HG03571 (cell line): ENCODE measurements around the gene BAHCC1.
"Not testable (repeated sequence)": the region's sequence is repeated elsewhere in the genome, so short reads cannot be mapped to it uniquely, and the experiment has no call there.

ENCODE experiments used
- ATAC-seq: cut with Tn5 transposase; IDR thresholded peaks from one replicate; pipeline ENCODE4 v1.9.1; 2021; ENCODE audit not compliant: unreplicated experiment

The BAHCC1 gene

DNA sequence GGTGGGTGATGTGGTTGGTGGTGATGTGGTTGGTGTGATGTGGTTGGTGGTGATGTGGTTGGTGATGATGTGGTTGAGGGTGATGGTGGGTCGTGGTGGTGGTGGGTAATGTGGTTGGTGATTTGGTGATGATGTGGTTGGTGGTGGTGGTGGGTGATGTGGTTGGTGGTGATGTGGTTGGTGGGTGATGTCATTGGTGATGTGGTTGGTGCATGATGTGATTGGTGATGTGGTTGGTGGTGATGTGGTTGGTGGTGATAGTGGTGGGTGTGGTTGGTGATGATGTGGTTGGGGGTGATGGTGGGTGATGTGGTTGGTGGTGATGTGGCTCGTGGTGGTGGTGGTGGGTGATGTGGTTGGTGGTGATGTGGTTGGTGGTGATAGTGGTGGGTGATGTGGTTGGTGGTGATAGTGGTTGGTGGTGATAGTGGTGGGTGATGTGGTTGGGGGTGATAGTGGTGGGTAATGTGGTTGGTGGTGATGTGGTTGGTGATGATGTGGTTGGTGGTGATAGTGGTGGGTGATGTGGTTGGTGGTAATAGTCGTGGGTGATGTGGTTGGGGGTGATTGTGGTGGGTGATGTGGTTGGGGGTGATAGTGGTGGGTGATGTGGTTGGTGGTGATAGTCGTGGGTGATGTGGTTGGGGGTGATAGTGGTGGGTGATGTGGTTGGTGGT is 30.6 kb downstream of the BAHCC1 start:
- not testable (repeated sequence) for ATAC-seq

DNA sequence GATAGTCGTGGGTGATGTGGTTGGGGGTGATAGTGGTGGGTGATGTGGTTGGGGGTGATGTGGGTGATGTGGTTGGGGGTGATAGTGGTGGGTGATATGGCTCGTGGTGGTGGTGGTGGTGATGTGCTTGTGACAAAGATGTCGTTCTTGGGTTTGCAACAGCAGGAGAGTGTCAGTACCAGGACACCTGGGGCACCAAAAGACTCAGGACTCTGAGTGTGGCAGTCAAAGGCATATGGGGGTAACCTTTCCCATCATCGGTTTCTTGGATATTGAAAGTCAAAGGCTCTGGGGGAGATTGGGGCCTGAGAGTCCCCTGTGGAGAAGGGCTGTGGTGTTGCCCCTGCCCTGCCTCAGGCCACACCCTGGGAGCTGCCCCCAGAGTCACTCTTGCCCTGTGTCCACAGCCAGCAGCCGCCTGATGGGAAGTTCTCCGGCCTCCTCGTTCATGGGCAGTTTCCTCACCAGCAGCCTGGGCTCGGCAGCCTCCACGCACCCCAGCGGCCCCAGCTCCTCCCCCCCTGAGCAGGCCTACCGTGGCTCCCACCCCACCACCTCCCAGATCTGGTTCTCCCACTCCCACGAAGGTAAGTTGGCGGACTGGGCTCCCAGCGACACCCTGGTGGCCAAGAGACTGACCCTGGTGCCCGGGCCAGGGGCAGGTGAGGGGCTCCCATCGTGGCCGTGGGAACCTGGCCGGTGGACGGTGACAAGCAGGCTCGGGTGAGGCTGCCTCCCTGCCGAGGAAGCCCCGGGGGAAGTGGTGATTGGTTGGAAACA is 31.3 kb downstream of the BAHCC1 start:
- ATAC-seq: no peak

DNA sequence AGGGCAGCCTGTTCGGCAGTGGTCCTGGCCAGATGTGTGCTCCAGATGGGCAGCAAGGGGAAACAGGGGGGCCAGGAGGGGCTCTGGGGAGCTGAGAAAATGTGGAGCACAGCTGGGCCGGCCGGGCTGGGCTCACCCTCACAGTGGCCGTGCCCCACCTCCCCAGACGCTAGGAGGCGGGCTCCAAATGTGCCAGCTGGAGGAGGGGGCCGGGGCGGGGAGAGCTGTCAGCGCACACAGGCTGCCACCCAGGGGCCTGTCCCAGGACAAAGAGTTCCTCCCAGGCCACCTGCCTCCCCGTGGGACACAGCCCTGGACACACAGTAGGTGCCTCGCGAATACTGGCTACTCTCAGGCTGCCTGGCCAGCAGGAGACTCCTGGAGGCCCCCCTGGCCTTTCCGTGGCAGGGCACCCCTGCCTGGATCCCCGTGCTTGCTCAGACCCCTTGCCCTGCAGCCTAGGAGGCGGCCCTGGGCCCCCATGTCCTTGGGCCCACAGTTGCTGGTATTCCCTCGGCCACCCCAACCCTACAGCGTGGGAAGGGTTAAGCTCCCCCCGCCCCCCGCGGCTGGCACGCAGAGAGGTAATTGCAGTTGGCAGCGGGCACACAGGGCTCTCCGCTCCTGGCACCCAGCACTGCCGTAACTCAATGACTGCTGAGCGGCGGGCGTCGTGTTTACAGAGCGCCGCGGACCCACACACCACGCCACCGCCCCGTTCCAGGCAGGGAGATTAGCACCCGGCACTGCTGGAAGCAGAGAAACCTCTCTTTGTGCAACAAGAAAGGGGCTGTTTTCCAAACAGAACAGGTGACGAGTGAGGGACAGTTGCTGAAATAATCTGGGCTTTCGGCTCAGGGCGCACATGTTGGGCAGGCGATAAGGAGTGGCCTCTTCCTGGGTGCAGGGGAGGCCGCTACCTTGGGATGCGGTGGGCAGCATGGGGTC is 32.2 kb downstream of the BAHCC1 start:
- no peak for ATAC-seq

DNA sequence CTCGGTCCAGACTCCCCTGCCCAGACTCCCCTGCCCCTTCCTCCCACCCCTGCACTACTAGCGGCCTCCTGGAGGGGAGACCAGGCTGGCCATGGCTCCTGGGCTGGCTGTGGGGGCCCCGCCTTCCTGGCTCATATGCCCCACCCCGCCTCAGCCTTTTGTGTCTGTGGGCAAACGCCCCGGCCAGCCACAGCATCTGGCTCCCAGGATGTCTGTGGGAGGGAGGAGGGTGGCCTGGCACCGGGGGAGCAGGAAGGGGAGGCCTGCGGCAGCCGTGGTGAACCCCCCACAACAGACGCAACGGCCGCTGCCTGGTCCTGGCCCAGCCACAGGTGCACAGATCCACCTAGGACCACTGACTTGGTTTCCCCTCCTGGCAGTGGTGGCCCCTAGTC is 32.9 kb downstream of the BAHCC1 start:
- no peak for ATAC-seq

DNA sequence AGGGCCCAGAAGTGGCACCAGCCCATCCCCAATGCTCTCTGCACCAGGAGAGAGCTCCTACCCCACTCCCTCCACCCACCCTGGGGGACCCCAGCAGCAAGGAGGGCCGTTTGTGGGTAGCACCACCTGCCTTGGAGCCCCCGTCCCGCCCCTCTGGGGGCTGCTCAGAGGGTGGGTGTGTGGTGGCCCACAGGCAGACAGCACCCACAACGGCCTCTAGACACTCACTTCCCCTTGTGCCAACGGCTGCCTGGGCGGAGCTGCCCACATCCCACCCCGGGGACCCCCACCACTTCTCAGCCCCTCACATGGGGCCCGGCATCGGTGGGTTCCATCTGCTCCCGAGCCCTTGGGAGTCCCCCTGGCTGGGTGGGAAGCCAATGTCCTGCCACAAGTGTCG is 33.3 kb downstream of the BAHCC1 start:
- no peak for ATAC-seq

DNA sequence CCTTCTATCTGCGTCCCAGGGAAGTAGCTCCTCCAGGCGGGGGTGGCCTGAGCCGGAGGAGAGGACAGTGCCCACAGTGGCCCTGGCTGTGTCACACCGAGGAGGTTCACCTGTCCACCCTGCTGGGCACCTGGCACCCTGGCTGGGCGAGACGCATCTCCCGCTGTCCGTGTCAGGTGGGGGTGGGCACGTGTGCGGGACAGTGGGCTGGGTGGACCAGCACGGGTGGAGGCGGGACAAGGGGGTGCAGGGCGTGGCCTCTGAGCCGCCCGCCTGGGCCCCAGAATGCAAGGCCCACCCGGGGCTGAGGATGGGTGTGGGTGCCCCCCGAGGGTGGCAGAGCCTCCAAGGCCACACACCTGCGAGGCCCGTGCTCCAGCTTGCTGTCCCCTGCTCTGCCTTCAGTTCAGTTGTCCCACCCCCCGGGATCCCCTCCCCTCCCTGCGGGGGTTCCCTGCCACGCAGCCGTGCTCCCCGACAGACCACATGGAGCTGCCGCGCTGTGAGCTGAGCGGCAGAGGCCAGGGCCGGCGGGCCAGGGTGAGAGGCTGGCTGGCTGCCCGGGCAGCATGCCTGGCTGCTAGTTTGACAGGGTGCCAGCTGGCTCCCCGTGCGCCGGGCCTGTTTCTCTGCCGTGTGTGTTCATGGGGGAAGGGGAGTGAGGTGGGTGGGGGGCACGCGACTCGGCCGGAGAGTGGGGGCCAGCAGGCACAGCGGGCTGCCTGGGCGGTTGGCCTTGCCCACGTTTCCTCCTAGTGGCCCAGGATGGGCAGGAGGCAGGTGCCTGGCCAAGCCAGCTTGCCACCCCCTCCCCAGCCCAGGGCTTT is 33.9 kb downstream of the BAHCC1 start:
- no peak for ATAC-seq

DNA sequence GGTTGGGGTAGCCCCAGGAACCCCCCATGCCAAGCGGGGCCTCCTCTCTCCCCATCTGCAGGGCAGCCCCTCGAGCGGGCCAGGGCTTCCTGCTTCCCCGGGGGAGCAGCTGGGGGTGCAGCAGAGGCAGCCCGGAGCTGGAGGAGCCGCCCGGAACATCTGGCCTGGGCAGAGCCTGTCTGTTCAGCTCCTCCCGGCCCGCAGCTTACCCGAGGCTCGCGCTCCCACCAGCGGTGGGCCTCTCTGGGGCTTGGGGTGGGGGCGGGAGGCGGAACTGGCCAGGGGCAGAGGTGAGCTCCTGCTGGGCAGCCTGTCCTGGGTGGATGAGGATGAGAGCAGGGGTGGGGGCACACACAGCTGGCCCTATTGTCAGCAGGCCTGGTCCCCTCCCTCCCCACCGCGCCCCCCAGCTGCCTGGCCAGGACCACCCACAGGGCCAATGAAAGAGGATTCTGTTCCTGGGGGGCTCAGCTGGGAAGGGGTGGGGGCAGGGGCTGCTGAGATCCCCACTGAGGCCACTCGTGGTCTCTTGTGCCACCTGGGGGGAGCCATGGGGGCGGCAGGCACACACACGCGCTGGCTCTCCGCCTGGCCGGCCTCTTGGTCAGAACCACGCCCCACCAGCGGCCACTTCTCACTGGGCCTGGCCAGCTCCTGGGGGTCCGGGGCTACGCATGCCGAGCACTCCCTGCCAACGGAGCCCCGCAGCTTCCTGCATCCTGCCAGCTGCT is 34.7 kb downstream of the BAHCC1 start:
- ATAC-seq: no peak

DNA sequence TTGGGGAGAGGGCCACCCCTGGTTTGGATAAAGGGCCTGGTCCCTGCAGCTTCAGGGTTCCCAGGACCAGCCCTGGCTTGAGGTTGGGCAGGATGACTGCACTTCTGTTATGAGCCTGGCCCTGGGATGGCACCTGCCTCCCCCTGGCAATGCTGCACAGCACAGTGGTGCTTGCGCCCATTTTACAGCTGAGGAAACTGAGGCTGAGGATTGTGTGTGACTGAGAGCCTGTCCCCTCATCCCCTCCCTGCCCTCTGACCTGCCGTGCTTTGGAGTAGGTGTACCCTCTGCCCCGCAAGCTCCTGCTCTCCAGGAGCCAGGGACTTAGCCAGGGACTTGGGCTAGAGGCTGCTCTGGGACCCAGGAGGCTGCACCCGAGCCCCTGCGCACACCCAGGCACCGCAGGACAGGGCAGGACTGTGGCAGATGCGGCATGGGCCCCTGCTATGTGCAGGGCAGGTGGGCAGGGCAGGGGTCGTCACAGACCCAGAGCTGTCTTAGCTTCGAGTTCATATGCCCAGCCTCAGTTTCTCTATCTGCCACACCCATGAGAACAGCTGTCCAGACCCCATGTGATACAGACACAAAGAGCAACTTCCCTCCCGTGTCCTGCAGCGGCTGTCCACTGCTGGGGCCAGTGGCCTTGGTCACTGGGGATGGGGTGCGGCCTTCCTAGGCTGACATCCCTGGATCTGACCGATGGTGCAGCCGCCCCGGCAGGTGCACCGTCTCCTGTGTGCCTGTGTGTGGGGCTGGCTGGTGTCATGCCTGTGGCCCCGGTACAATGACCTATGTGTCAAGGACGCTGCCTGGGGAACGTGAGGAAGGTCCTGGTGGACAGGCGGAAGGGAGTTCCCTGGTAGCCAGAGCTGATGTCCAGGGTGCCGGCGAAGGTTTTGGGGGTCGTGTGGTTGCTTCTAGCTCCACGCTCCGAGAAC is 36.6 kb downstream of the BAHCC1 start:
- no peak for ATAC-seq

DNA sequence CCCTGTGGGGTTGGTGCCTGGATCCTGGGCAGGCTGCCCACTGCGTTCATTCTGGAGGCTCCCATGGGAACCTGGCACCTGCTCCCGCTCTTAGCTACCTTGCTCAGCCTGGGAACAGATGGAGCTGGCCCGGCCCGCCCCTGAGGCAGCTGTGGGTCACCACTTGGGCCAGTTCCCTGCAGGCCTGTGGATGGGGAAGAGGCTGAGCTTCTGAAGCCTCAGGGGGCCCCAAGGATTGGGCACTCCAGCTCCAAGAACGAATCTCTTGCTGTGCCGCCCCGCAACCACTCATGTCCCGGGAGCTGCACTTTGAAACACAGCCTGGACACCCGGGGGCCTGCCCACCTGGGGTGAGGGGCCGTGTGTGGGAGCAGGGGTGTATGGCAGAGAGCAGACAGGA is 37.7 kb downstream of the BAHCC1 start:
- no peak for ATAC-seq

DNA sequence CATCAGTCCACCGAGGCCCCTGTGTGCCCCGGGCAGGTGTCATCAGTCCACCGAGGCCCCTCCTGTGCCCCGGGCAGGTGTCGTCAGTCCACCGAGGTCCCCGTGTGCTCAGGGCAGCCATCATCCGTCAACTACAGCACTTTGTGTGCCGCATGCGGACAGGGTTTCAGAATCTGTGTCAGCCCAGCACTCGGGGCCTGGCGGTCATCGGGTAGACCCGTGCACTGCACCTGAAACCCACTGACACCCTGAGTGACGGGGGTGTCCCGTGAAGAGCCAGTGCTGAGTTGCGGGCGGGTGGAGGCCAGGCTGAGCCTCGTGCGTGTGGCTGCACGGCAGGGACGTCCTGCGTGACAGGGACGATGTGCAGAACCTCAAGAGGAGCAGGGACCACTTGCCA is 38.4 kb downstream of the BAHCC1 start:
- ATAC-seq: no peak

DNA sequence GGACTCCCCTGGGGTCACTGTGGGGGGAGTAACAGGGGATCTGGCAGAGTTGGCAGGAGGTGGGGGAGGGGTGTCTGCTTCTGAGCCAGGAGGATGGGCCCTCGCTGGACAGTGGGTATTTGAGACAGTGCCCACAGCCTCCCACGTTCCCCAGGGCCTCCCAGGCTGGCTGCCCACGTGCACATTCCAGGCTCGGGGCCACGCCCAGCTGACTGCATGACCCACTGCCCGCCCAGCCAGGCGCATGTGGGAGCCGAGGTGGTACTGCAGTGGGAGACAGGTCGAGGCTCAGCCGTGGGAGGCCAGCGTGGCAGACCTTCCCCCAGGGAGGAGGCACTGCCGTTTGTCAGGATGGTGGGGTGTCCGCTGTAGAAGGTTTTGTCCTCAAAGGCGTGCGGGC is 38.8 kb downstream of the BAHCC1 start:
- ATAC-seq: no peak

DNA sequence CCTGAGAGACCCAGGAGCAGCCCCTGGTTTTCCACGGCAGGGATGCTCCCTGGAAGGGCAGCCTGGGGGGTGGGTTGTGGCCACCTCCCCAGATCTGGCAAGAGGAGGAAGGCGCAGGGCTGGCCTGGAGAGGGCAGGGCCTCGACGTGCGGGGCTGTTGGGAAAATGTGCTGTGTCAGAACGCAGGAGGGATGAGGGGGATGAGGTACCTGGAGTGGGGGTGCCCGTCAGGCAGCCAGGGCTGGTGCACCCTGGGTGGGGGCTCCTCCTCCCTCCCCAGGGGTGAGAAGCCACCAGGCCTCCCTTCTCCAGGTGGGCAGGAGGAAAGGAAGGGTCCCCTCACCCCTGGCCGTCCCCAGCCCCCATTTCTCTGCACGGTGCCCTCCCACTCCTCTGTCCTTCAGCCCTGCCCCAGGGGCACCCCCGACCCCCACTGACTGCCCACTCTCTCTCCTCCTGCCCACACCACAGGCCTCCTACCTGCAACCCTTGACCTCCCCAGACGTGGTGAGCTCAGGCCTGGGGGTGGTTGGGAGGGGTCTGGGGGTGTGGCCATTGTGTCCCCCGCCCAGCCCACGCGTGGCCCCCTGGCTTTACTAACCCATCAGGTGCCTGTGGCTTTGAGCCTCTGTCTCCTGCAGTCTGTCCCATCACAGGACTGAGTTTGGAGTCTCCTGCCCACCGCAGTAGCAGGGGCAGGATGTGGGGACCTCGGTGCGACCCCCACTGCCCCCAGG is 39.6 kb downstream of the BAHCC1 start:
- ATAC-seq: no peak

DNA sequence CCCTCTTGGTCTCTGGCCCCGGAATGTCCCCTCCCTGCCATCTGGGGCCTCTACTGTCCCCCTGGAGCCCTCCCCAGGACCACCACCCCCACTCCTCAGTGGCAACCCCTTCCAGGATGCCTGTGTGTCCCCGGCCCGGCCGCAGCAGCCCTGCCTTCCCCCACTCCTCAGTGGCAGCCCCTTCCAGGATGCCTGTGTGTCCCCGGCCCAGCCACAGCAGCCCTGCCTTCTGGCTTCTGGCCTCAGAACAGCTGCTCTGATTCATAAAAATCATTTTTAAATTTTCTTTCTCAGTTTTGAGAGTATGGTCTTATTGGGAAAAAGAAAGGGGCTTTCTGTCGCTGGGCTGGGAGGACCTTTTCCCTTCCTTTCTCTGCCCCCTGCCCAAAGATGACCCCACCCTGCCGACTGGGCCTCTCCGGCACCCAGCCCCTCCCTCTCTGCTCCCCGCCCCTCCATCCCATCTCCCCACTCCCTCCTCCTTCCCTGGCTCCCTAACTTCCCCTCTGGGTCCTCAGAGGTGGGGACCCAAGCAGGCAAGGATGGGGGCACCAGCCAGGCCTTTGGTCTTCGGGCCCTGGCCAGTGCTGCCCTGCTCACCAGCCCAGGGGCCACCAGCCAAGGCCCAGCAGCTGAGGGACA is 40.5 kb downstream of the BAHCC1 start:
- ATAC-seq: no peak

DNA sequence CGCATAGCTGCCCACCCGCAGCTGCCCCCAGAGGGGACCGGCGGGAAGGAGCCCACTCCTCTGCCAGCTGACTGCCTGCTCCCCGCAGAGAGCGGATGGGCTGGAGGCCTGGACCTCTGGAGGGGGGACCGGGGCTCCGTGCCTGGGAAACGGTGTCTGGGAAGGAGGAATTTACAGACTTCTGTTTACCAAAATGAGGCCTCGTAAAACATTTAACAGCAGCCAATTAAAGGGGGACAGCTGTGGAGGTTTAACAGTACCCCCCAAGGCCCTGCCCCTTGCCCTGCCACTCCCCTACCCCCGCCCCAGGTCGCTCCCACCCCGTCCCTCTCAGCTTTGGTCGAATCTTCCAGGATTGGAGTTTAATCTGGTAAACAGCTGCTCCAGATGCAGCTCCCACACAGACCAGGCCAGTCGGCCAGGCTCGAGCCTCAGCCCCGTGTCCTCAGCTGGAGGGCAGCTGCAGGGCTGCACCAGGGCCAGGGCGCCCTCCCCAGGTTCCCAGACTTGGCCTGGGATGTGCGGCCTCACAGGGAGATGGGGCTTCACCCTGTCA is 41.1 kb downstream of the BAHCC1 start:
- no peak for ATAC-seq

DNA sequence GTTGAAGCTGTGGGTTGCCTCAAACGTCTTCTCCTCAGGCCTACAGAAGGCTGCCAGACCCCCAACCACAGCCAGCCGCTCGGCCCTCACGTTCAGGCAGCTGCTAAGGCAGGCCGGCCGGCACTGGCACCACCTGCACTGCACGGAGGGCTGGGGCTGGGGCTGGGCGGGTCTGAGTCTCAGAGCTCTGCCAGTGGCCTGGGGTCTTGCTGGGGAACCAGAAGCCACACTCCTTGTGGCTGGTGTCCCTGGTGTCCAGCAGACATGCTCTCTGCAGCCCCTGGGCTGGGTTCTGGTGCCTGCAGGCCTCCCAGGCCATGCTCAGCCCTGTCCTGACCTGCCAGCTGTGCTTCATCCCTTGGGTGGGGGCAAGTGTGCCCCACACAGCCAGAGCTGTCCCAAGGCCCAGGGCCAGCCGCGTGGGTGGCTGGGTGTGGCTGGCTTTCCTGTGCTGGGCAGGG is 42.0 kb downstream of the BAHCC1 start:
- no peak for ATAC-seq

DNA sequence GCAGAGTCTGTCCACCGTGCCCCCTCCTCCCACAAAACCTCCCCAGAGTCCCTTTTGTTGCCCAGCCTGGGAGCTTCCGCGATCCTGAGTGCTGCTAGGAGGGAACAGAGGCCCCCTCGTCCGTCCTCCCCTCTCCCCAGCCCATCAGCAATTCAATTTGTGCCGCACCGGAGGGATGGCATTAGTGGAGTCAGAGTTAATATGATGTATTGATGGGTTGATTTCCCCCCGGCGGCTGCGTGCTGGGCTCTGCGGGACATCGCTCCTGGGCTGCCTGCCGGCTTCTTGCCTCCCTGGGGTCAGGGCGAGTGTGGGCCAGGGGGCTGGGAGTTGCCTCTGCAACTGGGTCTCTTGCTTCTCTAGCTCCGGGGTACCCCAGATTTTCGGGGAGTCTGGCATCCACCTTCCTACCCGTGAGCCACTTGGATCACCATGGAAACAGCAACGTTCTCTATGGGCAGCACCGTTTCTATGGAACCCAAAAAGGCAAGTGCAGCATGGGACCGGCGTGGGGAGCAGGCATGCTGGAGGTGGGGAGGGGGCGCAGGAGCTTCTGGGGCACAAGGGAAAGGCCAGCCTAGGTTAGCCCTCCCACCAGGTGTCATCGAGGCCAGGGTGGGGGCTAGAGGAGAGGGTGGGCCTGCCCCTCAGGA is 42.9 kb downstream of the BAHCC1 start:
- ATAC-seq: no peak

DNA sequence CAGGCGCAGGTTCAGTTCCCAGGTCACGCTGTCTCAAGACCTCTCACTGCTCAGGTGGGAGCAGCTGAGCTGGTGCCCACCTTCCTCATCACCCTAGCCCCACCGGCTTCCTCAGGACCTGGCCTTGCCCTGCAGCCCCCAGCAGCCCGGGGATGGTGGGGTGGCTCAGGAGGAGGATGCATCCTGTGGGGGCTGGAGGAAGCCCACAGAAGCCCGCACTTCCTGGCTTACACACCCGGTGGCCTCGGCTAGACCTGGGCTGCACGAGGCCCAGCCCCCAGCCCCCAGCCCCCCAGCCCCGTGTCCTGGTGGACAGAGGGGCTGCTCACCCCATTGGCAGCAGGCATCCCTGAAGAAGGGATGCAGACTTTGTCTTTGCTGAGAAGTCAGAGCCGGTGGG is 43.4 kb downstream of the BAHCC1 start:
- ATAC-seq: no peak
